ENCODE measurements around the gene CCDC38. TPM values are rescaled to one million over a fixed set of nuclear protein-coding genes. Genes with fewer than 3 reads are reported as not detected.

The CCDC38 gene
- total and polyA plus RNA-seq, 10 of the 15 experiments (the other 5 are each of a cell fraction or from before 2014, with no cell fraction given): 0.04 to 0.05 TPM; not detected in 8

- intact Hi-C loops (cut with micrococcal nuclease; ENCODE audit: unreplicated experiment) (no loop called here), in situ Hi-C loops (cut with MboI) (no loop called here)
- H3K36me3 ChIP-seq (ENCODE audit: control insufficient read depth in 2 of 2, insufficient read depth in 2 of 2, low read length in 1 of 2): no peaks in the 10 kb centered on the region
- no peaks in the 10 kb centered on the region for H3K9me3 ChIP-seq (replicated peaks; ENCODE audit: control insufficient read depth, insufficient read depth, low read length)
- ChIA-PET SMC1A (ENCODE audit: uncharacterized antibody, unreplicated experiment) (interaction anchor here (0.9 to 1.0 kb wide), 2 partner anchors 54 to 573 kb away, joined by 3 read pairs; no protein-coding TSS in a partner anchor), CTCF (interaction anchor here (1.1 to 4.9 kb wide), 2 partner anchors 10 to 54 kb away, joined by 3 to 26 read pairs; no protein-coding TSS in a partner anchor), RAD21 (ENCODE audit: unreplicated experiment) (no interaction called here), POLR2A (no interaction called here)
- no peak overlapping the region for H3K4me2 ChIP-seq (ENCODE audit: control insufficient read depth, insufficient read depth)
- H3K4me1 ChIP-seq (ENCODE audit: control insufficient read depth, insufficient read depth, low read length): peaks cover 3% of the 10 kb centered on the region; the same call in 1 of the 2 replicates
- H3K9ac ChIP-seq (ENCODE audit: control insufficient read depth, insufficient read depth, low read length): no peak overlapping the region
- TF ChIP-seq IRF5 (IDR thresholded peaks at IDR 0.05; ENCODE audit: borderline replicate concordance): no peak
- TF ChIP-seq ATF7 (IDR thresholded peaks at IDR 0.05; ENCODE audit: low read depth): no peak
- no peak for TF ChIP-seq MEF2A (IDR thresholded peaks at IDR 0.05; ENCODE audit: insufficient read depth, low read depth, low read length)
- TF ChIP-seq ZBTB40 (IDR thresholded peaks at IDR 0.05; ENCODE audit: borderline replicate concordance): no peak
- no peak for TF ChIP-seq HCFC1 (IDR thresholded peaks at IDR 0.05; ENCODE audit: low read length)
- no peak for TF ChIP-seq ZNF622 (IDR thresholded peaks at IDR 0.05)
- no peak for TF ChIP-seq RELA (IDR thresholded peaks at IDR 0.05; ENCODE audit: borderline replicate concordance, partially characterized antibody)
- no peak for TF ChIP-seq POLR2AphosphoS2 (IDR thresholded peaks at IDR 0.05; ENCODE audit: low read depth, low read length)
- no peak for TF ChIP-seq ZNF217 (IDR thresholded peaks at IDR 0.05)
- TF ChIP-seq NR2C1 (IDR thresholded peaks at IDR 0.05): no peak
- no peak for TF ChIP-seq CUX1 (IDR thresholded peaks at IDR 0.05; ENCODE audit: insufficient replicate concordance, low read depth, low read length)
- no peak for TF ChIP-seq BCL11A (IDR thresholded peaks at IDR 0.05; ENCODE audit: low read depth, low read length)
- TF ChIP-seq KAT2A (conservative IDR thresholded peaks at IDR 0.05; ENCODE audit: control insufficient read depth, low read depth, low read length): no peak
- no peak for TF ChIP-seq DPF2 (IDR thresholded peaks at IDR 0.05)
- TF ChIP-seq ESRRA (IDR thresholded peaks at IDR 0.05; ENCODE audit: low read length): no peak
- 56% methylated on average over 10 of the region's 10 CpGs for WGBS (ENCODE audit: insufficient coverage, insufficient replicate concordance, low lambda C conversion rate, missing lambda C conversion rate)
- H3K79me2 ChIP-seq (ENCODE audit: control insufficient read depth, insufficient read depth, low read length): no peaks in the 10 kb centered on the region
- H3K27me3 ChIP-seq (replicated peaks in 1 of 2; ENCODE audit: control insufficient read depth in 2 of 2, insufficient read depth in 2 of 2, low read length in 1 of 2): no peaks in the 10 kb centered on the region
- BruUV-seq (replicated peaks): no TSS peak
- no peak overlapping the region for H3K27ac ChIP-seq (ENCODE audit: control insufficient read depth, insufficient read depth)
- no peak overlapping the region for H3K4me3 ChIP-seq
- H4K20me1 ChIP-seq (ENCODE audit: control insufficient read depth, insufficient read depth): no peaks in the 10 kb centered on the region
- FAIRE-seq (no peak), DNase-seq (ENCODE audit: low read depth, low spot score) (no peak), ATAC-seq (no peak)
- H2AFZ ChIP-seq (ENCODE audit: control insufficient read depth, low read depth, low read length): no peak overlapping the region
These were observed 1.8 kb upstream of the CCDC38 start for GRCh38 chr12:95944108-95944704.

All from GM12878 (cell line).